Stimulated activated CD4-positive, alpha-beta T cell treated with anti-CD3 and anti-CD28 coated beads, Interleukin-15, amount 100 ng/mL, for 1 hour (primary cell): ENCODE data around the gene C5orf24.
"Not testable (repeated sequence)": the region's sequence is repeated elsewhere in the genome, so short reads cannot be mapped to it uniquely, and the experiment has no call there.

ENCODE experiments used
- DNase-seq, 2 donors: peaks; one replicate each; pipeline ENCODE4 v3.0.0-alpha.2; 2020; ENCODE audit warnings: low read depth in 1 of 2, low spot score in 1 of 2

The C5orf24 gene

GRCh38 chr5:134856465-134856864 is 10.7 kb downstream of the C5orf24 start:
- not testable (repeated sequence) for DNase-seq

GRCh38 chr5:134857401-134857800 is 11.6 kb downstream of the C5orf24 start:
- DNase-seq, result no peak

DNA sequence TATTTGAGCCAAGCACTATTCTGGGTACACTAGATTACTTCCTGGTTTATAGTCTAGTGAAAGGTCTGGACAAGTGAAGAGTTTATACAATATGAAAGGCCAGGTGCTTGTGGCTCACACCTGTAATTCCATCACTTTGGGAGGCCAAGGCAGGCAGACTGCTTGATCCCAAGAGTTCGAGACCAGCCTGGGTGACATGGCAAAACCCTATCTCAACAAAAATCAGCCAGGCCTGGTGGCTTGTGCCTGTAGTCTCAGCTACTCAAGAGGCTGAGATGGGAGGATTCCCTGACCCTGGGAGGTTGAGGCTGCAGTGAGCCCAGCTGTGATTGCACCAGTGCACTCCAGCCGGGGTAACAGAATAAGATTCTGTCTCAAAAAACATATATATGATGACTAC is 18.9 kb downstream of the C5orf24 start:
- no peak for DNase-seq

DNA sequence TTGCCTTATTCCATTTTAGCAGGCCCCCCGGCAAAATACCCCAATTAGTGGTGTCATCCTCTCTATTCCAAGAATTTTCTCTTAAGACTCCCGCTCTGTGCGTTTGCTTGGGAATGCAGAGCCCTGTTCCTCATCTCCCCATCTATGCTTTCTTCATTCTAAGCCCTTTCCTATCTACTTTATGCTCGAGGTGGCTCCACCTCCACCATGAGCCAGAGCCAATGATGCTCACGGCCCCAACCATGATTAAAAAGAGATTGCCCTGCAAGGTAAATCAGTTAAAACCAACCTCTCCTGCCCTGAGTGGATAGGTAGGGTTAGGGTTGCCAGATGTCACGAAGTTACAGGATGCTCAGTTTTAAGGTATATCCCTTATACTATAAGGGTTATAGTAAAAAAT is 27.7 kb downstream of the C5orf24 start:
- DNase-seq, result no peak

DNA sequence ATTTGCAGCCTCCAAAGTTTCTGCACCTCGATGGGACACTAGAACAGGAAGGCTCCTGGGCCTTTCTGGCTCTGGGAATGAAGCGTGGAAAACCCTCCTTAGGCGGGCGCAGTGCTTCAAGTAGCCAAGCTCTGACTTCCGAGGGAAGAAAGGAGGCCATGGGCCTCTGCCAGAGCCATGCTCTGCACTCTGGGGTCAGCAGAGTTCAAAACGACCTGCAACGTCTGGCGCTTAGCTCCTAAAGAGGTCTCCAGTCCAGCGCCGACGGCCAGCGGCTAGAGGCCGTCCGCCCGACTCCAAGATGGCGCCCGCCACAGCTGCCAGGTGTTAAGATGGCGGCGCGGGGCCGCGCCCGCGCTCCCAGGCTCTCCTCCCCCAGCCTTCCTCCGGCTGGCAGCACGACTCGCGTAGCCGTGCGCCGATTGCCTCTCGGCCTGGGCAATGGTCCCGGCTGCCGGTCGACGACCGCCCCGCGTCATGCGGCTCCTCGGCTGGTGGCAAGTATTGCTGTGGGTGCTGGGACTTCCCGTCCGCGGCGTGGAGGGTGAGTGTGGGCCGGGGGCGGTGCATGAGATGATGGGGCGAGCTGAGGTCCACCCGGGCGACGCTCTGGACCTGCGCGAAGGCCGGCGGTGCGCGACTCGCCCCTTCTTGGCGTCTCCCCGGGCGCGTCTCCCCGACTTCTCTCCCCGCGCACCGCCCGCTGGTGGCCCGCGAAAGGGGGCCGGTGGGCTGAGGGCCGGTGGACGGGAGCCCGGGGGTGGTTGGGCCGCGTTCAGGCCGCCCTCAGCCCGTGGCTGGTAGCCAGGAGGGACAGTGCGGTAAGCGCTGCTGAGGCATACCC is 28.4 kb downstream of the C5orf24 start, which contains the start of gene TXNDC15:
Gene TXNDC15, plus strand, starts transcription at position 385 of the 844 bp plus-strand sequence. Its CDS starts 57 bp downstream, at position 442.
- peak; percentile 56 to 68 for DNase-seq

DNA sequence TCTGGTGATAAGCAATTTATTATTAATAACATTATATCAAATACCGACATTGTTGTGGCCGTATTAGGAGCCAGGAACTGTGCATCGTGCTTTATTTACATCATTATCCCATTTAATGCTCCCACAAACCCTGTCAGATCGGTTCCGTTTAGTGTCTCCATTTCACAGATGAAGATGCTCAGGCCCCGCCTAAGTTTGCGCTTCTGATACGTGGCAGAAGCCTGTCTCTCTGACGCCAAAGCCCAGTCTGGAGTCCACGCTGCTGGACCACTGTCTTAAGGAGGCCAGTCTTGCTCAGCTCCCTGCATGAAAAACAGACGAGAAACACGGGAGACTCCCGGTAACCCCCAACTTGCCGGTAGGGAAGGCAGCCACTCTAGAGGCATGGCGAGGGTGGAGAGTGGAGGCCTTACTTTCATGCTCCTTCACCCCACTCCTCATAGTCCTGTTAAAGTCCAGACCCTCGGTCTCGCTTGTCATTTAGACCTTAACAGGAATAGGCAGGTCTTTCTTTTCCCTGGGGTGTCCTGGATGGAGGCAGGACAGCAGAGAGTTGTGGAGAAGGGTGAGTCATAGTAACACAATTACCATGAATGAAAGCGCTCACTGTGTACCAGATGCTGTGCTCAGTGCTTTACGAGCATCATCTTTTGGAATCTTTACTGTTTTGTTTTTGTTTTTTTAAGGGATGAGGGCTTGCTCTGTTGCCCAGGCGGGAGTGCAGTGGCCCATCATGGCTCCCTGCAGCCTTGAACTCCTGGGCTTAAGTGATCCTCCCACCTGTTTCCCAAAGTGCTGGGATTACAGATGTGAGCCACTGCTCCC is 29.3 kb downstream of the C5orf24 start:
- no peak for DNase-seq

DNA sequence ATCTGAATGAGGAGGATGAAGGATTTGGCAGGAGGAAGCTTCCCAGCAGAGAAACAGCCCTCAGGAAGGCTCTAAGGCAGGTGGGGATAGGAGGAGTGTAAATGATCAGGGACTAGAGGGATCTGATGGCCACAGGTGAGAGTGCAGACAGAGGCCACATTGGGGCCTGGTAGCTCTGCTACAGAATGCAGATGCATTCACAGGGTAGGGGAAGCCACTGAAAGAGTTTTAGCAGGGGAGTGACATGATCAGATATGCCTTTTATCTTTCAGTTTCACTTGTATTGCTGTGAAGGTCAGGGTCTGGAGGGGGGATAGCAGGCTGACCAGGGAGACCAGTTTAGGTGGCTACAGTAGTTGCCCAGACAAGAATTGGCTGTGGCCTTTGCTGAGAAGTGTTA is 31.4 kb downstream of the C5orf24 start:
- no peak for DNase-seq

- no peak for DNase-seq
These were observed 32.6 kb downstream of the C5orf24 start for GRCh38 chr5:134878403-134878802.

DNA sequence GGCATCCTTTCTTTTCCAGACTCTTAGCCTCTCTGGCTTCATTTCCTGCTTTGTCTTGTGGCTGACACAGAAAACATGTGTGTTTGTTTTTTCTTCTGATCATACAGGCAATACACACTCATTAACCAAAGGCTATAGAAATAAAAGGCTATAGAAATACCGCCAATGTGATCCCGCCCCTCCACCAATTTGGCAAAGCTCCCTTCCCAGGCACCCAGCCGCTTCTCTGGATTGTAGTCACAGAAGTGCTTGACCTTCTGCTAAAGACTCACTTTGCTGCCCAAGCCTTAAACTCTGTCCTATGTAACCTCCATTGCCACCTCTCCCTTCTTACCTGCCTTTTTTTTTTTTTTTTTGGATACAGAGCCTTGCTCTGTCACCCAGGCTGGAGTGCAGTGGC is 33.7 kb downstream of the C5orf24 start:
- DNase-seq, result no peak

GRCh38 chr5:134880937-134881336 is 35.2 kb downstream of the C5orf24 start:
- not testable (repeated sequence) for DNase-seq

DNA sequence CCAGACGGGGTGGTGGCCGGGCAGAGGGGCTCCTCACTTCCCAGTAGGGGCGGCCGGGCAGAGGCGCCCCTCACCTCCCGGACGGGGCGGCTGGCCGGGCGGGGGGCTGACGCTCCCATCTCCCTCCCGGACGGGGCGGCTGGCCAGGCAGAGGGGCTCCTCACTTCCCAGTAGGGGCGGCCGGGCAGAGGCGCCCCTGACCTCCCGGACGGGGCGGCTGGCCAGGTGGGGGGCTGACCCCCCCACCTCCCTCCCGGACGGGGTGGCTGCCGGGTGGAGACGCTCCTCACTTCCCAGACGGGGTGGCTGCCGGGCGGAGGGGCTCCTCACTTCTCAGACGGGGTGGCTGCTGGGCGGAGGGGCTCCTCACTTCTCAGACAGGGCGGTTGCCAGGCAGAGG is 35.9 kb downstream of the C5orf24 start:
- DNase-seq, result not testable (repeated sequence)

- DNase-seq, result no peak
These were observed 41.9 kb downstream of the C5orf24 start for GRCh38 chr5:134887593-134888159.

- no peak for DNase-seq
These were observed 43.6 kb downstream of the C5orf24 start for GRCh38 chr5:134889335-134889734.

GRCh38 chr5:134891473-134891872 is 45.7 kb downstream of the C5orf24 start:
- no peak for DNase-seq

DNA sequence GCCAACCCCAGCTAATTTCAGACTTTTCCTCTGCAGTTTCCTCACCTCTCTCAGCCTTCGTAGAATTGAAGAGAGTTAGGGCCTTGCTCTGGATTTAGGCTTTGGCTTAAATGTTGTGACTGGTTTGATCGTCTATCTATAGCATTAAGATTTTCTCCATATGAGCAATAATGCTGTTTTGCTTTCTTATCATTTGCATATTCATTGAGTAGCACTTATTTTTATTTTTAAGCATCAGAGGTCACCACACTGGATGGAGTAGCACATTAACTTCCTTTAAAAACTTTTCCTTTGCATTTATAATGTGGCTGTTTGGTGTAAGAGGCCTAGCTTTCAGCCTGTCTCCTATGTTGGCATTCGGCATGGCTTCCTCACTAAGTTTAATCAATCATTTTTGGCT is 46.5 kb downstream of the C5orf24 start:
- no peak for DNase-seq

DNA sequence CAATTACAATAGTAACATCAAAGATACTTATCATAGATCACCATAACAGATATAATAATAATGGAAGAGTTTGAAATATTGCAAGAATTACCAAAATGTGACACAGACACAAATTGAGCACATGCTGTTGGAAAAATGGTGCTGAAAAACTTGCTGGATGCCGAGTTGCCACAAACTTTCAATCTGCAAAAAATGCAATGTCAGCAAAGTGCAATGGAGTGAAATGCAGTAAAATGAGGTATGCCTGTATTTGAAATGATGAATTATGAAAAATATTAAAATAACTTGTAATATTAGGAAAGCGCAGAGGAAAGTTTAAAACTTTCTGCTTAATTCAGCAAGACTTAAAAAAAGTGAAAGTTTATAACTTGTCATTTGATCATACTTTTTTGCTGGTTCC is 47.2 kb downstream of the C5orf24 start:
- DNase-seq, result no peak

DNA sequence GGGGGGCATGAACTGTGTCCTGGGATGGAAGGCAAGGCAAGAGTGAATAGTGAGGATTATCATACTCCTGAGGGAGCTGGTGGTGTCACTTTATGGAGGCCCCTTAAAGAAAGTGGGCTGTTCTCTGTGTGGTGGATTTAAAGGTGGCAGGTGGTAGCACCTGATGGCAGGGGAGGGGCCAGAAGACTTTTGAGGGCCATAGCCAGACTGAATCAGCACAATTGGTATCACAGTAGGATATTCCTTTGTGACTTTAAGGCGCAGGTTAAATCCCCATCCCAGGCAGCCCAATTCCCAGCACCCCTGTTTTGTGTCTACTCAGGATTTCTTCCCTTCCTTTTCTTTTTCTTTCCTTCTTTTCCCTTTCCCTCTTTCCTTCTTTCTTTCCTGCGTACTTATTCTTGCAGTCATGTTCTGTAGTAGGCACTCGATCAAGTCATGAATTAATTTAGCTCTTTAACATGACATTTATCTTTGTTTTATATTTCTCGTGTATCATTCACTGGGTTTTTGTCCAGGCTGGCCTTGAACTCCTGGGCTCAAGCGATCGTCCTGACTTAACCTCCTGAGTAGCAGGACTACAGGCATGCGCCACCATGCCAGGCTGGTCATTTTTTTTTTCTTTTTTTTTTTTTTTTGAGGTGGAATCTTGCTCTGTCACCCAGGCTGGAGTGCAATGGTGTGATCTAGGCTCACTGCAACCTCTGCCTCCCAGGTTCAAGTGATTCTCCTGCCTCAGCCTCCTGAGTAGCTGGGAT is 48.2 kb downstream of the C5orf24 start:
- no peak for DNase-seq

GRCh38 chr5:134902071-134902801 is 56.5 kb downstream of the C5orf24 start:
- no peak for DNase-seq

DNA sequence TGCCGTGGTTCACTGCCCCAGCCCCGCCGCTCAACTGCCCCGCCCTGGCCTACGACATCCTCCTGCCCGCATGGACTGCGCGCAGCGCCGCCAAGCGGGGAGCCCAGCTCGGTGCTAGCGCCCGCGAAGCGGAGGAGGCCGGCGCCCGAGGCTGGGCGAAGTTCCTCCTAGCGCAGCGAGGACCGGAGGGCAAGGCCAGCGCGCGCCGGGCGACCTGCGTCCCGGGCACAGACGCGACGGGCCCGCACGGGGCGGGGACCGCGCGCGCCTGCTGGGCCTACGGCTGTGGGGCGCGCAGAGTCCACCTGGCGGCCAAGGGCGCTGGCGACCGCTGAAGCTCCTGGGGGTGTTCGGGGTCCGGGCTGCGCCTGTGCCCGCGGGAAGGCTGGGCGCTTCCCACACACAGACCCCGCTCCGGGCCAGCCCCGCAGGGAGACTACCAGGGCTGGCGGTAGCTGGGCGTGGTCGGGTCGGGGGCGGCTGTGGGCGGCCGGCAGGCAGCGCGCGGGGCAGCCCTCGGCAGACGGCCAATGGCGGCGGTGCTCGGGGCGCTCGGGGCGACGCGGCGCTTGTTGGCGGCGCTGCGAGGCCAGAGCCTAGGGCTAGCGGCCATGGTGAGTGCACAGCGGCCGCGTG is 59.0 kb downstream of the C5orf24 start, which contains the start of gene PCBD2:
Gene PCBD2, plus strand, starts transcription at position 522 of the 636 bp plus-strand sequence. Its CDS starts 9 bp downstream, at position 531.
- peak; percentile 84 to 87 for DNase-seq
